ENCODE measurements around the gene CLK3. TPM values are rescaled to one million over a fixed set of nuclear protein-coding genes. Genes with fewer than 3 reads are reported as not detected.

Gene CLK3
- total RNA-seq (2014; rRNA removed; shearing (Covaris generic)) (85.1 and 86.5 TPM in 2 replicates), total RNA-seq (2022) (87.4 and 109 TPM in 2 replicates), Bru-seq, nascent RNA (percentile 66 among the genes with signal in this experiment), BruChase-seq, experiment 1, labeled RNA remaining after a 6-hour chase (percentile 57 among the genes with signal in this experiment), BruChase-seq, experiment 2, labeled RNA remaining after a 2-hour chase (percentile 67 among the genes with signal in this experiment)
- long read RNA-seq, transcript CLK3-202 (13 exons, 2,621 nt): major isoform, 124 of 170 reads
- long read RNA-seq, partial matches to known transcripts: 24 of 170 reads
- long read RNA-seq, other reads (novel, unspliced or antisense): 18 of 170 reads

- no peaks in the 10 kb centered on the region for H3K9me3 ChIP-seq (ENCODE audit: low read length)
- H3K79me2 ChIP-seq (ENCODE audit: insufficient read depth, low read depth, low read length): peaks cover 32% of the 10 kb centered on the region
- peak within 1 kb of the TSS; percentile 95 for H3K4me2 ChIP-seq (ENCODE audit: low read length)
- H3K27ac ChIP-seq (ENCODE audit: low read depth, low read length, poor library complexity, severe bottlenecking): peak within 1 kb of the TSS; percentile 81
- BruUV-seq (replicated peaks): no TSS peak
- peak within 1 kb of the TSS; percentile 96 for H3K4me3 ChIP-seq (ENCODE audit: low read depth, low read length, poor library complexity, severe bottlenecking)
- H3K4me1 ChIP-seq (ENCODE audit: insufficient read depth, low read length, poor library complexity, severe bottlenecking): peaks cover 17% of the 10 kb centered on the region
- H4K20me1 ChIP-seq (ENCODE audit: insufficient read depth, low read length): peaks cover 19% of the 10 kb centered on the region
- TF ChIP-seq CTCF (conservative IDR thresholded peaks at IDR 0.05; ENCODE audit: low read length) (no peak), EZH2phosphoT487 (IDR thresholded peaks at IDR 0.05; ENCODE audit: borderline replicate concordance, low read depth, low read length) (no peak)
- intact Hi-C loops (cut with micrococcal nuclease; ENCODE audit: unreplicated experiment): loop anchor here (2.0 kb wide), 2 partner anchors 75 to 155 kb away; partner anchors contain the start of genes ARID3B and UBL7
- peak within 1 kb of the TSS; percentile 90 for H2AFZ ChIP-seq (ENCODE audit: low read length)
- peaks cover 38% of the 10 kb centered on the region for H3K36me3 ChIP-seq (ENCODE audit: insufficient read depth, low read length)
- peak; percentile 97 for DNase-seq (ENCODE audit: low spot score)
- ChIA-PET POLR2A (interaction anchor here (0.6 to 2.5 kb wide), 4 partner anchors 18 to 361 kb away, joined by 3 to 10 read pairs (median 6); partner anchors contain the start of gene ARID3B), CTCF (ENCODE audit: unreplicated experiment) (interaction anchor here (0.9 to 1.2 kb wide), 2 partner anchors 75 to 171 kb away, joined by 3 read pairs; no protein-coding TSS in a partner anchor)
- no peaks in the 10 kb centered on the region for H3K9me2 ChIP-seq (ENCODE audit: insufficient read depth, low read length)
These were observed at the start of gene CLK3 for GRCh38 chr15:74615508-74616365. Gene CLK3 (plus strand): TSS chr15:74615836. CDS start chr15:74619197, 3,361 bp downstream.

GRCh38 chr15:74568594-74568993 is 47.0 kb upstream of the CLK3 start:
- Histone ChIP-seq H3K4me1 (ENCODE audit: insufficient read depth, low read length, poor library complexity, severe bottlenecking) (no peaks in the 10 kb centered on the region), H3K27ac (ENCODE audit: low read depth, low read length, poor library complexity, severe bottlenecking) (no peak overlapping the region), H2AFZ (ENCODE audit: low read length) (no peak overlapping the region), H3K9me2 (ENCODE audit: insufficient read depth, low read length) (no peaks in the 10 kb centered on the region), H3K4me2 (ENCODE audit: low read length) (no peak overlapping the region), H3K4me3 (ENCODE audit: low read depth, low read length, poor library complexity, severe bottlenecking) (no peak overlapping the region), H3K79me2 (ENCODE audit: insufficient read depth, low read depth, low read length) (no peaks in the 10 kb centered on the region), H3K9me3 (ENCODE audit: low read length) (no peaks in the 10 kb centered on the region), H3K36me3 (ENCODE audit: insufficient read depth, low read length) (no peaks in the 10 kb centered on the region), H4K20me1 (ENCODE audit: insufficient read depth, low read length) (no peaks in the 10 kb centered on the region; the same call in 1 of the 2 replicates)
- TF ChIP-seq CTCF (conservative IDR thresholded peaks at IDR 0.05; ENCODE audit: low read length): no peak
- no peak for TF ChIP-seq EZH2phosphoT487 (IDR thresholded peaks at IDR 0.05; ENCODE audit: borderline replicate concordance, low read depth, low read length)
- DNase-seq (ENCODE audit: low spot score): no peak
- ChIA-PET CTCF (ENCODE audit: unreplicated experiment) (interaction anchor here (0.6 kb wide), 1 partner anchor 29 kb away, joined by 3 read pairs; no protein-coding TSS in a partner anchor), POLR2A (interaction anchor here (0.6 kb wide), 1 partner anchor 12 kb away, joined by 4 read pairs; no protein-coding TSS in a partner anchor)
- intact Hi-C loops (cut with micrococcal nuclease; ENCODE audit: unreplicated experiment): no loop called here
- no TSS peak for BruUV-seq (replicated peaks)

Data from OCI-LY7 (cell line).